GM19463 (cell line): ENCODE measurements around the gene FOXC2.
A peak's percentile ranks its signal among the peaks of the same experiment; 100 is the strongest.

ENCODE experiments used
- ATAC-seq: cut with Tn5 transposase; IDR thresholded peaks from one replicate; pipeline ENCODE4 v1.9.1; 2021; ENCODE audit warnings: mild to moderate bottlenecking, moderate library complexity; ENCODE audit not compliant: unreplicated experiment

Gene FOXC2

DNA sequence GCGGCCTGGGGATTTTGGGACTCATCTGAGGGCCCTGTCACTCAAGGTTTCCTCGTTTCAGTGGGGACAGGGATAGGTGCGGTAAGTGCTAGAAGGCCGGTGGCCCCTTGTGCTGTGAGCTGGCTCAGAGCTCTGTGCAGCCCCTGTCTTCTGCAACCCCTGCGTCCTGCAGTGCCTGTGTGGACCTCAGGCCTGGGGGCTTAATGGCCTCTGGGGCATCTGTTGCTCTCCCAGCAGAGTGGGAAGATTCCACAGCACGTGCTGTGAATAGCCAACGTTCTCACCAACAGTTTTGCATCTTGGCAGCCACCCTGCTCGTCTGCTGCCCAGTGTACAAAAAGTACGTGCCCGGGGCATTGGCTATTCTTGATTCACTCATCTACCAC, 4.9 kb downstream of the FOXC2 start:
- ATAC-seq = no peak

DNA sequence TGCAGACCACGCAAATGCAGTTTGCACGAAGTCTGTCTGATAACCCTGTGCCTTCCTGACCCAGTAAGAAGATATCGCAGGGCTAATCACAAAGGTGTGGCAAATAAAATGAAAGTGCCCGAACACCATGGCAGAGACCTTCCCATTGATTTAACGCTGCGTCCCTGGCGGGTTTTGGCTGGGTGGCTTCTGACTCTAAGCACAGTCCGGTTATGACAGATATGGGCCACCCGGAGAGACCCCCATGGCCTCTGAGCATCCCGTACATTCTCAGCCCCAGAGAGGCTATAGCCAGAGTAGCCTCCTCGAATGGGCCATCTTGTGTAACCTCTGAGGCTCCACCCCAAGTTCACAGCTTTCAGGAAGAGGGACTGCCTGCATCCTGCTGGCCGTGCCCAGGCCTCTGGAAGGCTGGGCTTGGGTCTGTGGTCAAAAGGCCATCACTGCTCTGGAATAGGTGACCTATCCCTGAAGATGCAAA, 5.5 kb downstream of the FOXC2 start:
- no peak for ATAC-seq

GRCh38 chr16:86572606-86573005, 6.0 kb downstream of the FOXC2 start:
- no peak for ATAC-seq

GRCh38 chr16:86573215-86573614, 6.6 kb downstream of the FOXC2 start:
- ATAC-seq = no peak

- no peak for ATAC-seq
These were observed 7.2 kb downstream of the FOXC2 start for GRCh38 chr16:86573646-86574508.

DNA sequence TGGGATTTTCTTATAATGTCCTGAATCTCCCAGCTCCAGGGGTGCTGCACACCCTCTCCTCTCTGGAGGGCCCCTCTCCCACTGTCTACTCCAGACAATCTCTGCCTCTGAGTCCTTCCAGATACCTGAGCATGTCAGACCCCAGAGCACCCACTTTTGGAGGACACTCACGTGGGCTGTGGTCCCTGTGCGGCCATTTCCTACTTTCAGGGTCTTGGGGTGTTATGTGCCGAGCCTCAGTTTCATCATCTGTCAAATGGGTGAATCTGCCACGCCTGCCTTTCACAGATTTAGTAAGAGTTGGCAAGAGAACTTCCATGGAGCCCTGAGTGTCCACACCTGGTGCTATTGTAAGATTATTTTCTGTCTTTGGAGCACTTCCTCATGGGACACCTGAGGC, 8.0 kb downstream of the FOXC2 start:
- no peak for ATAC-seq

DNA sequence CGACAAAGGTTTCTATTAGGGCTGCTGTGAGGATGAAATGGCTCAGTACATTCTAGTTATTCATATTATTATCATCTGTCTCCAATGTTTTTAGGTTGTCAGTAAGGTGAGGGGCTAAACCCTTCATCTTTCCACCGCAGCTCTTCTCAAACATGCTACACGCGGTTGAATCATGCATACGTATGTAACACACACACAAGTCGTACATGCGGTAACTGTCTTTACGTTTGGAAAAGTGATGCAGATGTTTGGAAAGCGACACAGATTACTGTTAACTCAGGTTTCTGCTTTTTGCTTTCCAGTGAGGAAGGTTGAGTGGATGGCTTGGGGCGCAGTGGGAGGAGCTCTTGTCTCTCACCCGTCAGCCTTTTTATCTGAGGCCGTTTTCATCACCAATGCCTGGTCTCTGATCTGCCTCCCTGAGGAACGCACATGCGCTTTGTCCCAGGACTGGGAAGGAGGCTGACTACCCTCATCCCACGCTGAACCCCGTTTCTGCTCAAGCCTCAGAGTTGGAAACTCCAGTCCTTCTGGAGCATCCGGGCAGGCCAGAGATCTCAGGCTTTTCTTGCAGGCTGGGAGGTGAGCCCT, 8.6 kb downstream of the FOXC2 start:
- ATAC-seq = no peak

- peak; percentile 53 for ATAC-seq
These were observed 9.3 kb downstream of the FOXC2 start for GRCh38 chr16:86575754-86576557.

DNA sequence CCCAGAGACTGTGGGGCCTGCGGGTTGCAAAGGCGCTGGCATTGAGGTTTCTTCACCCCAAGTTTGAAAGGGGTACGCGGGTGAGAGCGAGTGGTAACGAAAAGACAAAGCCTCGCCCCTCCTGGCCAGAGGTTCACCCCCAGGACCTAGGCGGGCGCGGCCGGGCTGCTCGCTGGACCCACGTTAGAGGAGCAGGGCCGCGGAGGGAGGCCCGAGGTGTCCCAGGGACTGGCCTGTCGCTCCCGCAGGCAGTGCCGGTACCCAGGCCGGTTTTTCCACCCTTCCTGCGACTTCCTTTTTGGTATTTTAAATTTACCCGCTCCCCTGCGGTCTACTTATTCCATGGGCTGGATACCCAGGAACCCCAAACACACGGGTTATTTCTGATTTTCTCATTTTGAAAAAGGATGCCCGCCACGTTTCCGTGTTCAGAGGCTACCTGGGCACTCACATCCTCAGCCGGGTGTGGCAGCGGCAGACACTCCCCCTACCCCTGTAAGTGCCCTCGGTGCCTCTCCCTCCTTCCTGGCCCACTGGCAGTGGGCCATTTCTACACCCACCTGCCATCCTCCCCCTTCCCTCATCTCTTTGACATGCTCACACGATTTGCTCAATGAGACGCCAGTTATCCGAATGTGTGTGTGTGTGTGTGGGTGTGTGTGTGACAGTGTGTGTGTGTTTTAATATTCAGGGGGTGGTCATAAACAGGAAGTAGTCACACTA, 10.1 kb downstream of the FOXC2 start:
- no peak for ATAC-seq

GRCh38 chr16:86577314-86577971, 10.8 kb downstream of the FOXC2 start:
- ATAC-seq = no peak

- no peak for ATAC-seq
These were observed 11.5 kb downstream of the FOXC2 start, which contains the start of gene FOXL1 for GRCh38 chr16:86578061-86578599. TSS of gene FOXL1 (plus strand) at chr16:86578549. CDS start at chr16:86578724, 175 bp downstream.

- ATAC-seq = no peak
These were observed 12.1 kb downstream of the FOXC2 start for GRCh38 chr16:86578611-86579267.

DNA sequence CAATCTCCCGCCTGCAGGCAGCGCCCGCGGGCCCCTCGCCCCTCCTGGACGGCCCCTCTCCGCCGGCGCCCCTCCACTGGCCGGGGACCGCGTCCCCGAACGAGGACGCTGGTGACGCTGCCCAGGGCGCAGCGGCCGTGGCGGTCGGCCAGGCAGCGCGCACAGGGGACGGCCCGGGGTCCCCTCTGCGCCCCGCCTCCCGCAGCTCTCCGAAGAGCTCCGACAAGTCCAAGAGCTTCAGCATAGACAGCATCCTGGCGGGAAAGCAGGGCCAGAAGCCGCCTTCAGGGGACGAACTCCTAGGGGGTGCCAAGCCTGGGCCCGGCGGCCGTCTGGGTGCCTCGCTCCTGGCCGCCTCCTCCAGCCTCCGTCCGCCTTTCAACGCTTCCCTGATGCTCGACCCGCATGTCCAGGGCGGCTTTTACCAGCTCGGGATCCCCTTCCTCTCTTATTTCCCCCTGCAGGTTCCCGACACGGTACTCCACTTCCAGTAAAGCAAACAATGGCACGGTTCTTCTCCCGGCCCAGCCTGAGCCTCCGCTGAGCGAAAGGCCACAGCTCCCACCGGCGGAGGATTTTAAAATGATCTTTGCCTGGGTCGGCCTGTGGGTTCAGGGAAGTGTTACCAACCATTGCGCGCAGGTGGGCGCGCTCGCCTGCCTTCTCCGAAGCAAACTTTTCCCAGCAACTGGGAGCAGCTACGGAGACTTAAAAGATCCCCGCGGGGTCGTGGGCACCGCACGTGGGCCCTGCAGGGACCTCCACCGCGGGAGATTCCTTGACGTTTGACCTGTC, 12.8 kb downstream of the FOXC2 start:
- no peak for ATAC-seq

- ATAC-seq = no peak
These were observed 13.6 kb downstream of the FOXC2 start for GRCh38 chr16:86580063-86580790.

DNA sequence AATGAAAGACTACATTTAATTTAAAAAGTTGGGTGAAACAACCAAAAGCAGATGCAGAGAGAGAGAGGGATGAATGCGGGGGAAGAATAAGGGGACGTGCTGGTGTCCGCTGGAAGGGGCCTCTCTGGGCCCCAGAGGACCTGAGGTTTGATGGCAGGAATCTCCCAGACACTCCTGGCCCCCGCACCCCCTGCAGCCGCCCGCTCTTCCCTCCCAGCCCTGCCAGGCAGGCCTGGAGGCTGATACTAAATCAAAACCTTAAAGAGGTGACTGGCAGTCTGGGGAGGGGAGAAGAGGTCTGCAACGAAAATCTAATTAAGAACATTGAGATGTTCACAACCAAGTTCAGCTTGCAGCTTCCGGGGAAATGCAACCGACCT, 14.2 kb downstream of the FOXC2 start:
- no peak for ATAC-seq

DNA sequence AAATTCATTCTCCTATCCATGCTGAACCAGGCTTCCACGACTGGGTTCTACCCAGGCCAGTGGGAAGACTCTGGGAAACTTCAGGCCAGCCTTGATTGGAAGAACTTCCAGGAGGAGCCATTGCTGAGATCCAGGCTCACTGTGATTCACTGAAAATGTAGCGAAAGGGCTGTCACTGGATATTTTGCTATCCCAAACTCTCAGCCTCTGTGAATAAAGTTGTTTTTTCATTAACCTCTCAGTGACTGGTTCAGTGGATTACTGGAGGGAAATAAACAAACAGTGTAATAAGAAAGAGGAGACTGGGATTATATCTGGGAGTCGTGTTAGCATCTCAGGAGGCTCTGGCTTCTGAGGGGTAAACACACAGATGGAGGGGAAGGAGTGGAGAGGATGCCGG, 14.8 kb downstream of the FOXC2 start:
- no peak for ATAC-seq

GRCh38 chr16:86584071-86584685, 17.5 kb downstream of the FOXC2 start:
- no peak for ATAC-seq
